Measurements from ENCODE around the gene CCNG2. TPM values are rescaled to one million over a fixed set of nuclear protein-coding genes. Genes with fewer than 3 reads are reported as not detected.

The CCNG2 gene
- total RNA-seq, 1 experiment from 2014 or later = 10.6 TPM

DNA sequence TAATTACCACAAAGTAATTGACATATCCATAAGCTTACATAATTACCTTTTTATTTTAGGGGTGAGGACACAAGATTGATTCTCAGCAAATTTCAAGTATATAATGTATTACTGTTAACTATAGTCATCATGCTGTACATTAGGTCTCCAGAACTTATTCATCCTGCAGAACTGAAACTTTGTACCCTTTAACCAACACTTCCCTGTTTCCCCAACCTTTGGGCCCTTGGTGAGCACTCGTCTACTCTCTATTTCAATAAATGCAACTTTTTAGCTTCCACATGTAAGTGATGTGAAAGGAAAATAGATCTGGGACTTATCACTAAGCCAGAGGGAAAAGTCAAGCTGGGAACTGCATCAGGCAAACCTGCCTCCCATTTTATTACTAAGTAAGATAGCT, 33.6 kb upstream of the CCNG2 start:
- H4K5ac ChIP-seq (ENCODE audit: insufficient read length, low read depth, low read length) = no peak overlapping the region
- H3K56ac ChIP-seq (ENCODE audit: insufficient read length, low read depth, low read length) = no peak overlapping the region
- H2BK120ac ChIP-seq (ENCODE audit: low read depth, low read length, poor library complexity, severe bottlenecking) = no peak overlapping the region
- no peak overlapping the region for H2BK15ac ChIP-seq (ENCODE audit: low read depth, low read length)
- no peak overlapping the region for H3K18ac ChIP-seq (ENCODE audit: insufficient read length, low read depth, low read length)
- H3K27ac ChIP-seq (ENCODE audit: insufficient read length, low read depth, low read length) = no peak overlapping the region
- no peak overlapping the region for H3T11ph ChIP-seq (ENCODE audit: low read length)
- H3K4ac ChIP-seq (ENCODE audit: low read depth, low read length) = no peak overlapping the region
- H3K36me3 Mint-ChIP-seq (ENCODE audit: insufficient read depth in 1 of 3, low read depth in 3 of 3) = no peaks in the 10 kb centered on the region
- H3K4me1 Mint-ChIP-seq = peaks cover 22 to 38% of the 10 kb centered on the region in 2 experiments
- H3K9ac ChIP-seq (ENCODE audit: extremely low read depth, insufficient read length, low read length) = no peak overlapping the region
- H4K8ac ChIP-seq (replicated peaks; ENCODE audit: insufficient read length, low read depth, low read length) = no peak overlapping the region
- peaks cover 2% of the 10 kb centered on the region; the same call in 1 of the 2 replicates for H3K4me1 ChIP-seq (ENCODE audit: insufficient read depth, low read length)
- H3K4me2 ChIP-seq (ENCODE audit: insufficient read depth, insufficient read length, low read length) = no peak overlapping the region
- no peaks in the 10 kb centered on the region for H3K79me2 ChIP-seq (ENCODE audit: insufficient read depth, low read length)
- no peak overlapping the region for H2BK12ac ChIP-seq (ENCODE audit: insufficient read length, low read depth, low read length)
- no peaks in the 10 kb centered on the region for H3K79me1 ChIP-seq (ENCODE audit: insufficient read depth, low read depth, low read length, poor library complexity, severe bottlenecking)
- H3K4me3 Mint-ChIP-seq = no peak overlapping the region
- H4K20me1 ChIP-seq (ENCODE audit: control insufficient read depth, insufficient read depth, insufficient read length) = no peaks in the 10 kb centered on the region
- H3K14ac ChIP-seq (ENCODE audit: insufficient read depth, low read length) = no peak overlapping the region
- H3K27me3 ChIP-seq (ENCODE audit: insufficient read depth, low read length) = no peaks in the 10 kb centered on the region
- no peak overlapping the region for H3K27ac Mint-ChIP-seq
- H2BK5ac ChIP-seq (ENCODE audit: insufficient read length, low read length) = no peak overlapping the region
- H4K91ac ChIP-seq (ENCODE audit: insufficient read length, low read depth, low read length) = no peak overlapping the region
- peaks cover 2% of the 10 kb centered on the region for H3K27me3 Mint-ChIP-seq (ENCODE audit: low read depth)
- DNase-seq = no peak
- H3K23ac ChIP-seq (ENCODE audit: insufficient read length, low read depth, low read length) = no peak overlapping the region
- no peaks in the 10 kb centered on the region for H3K9me3 ChIP-seq (ENCODE audit: control insufficient read depth, low read depth, low read length)
- no peaks in the 10 kb centered on the region for H3K23me2 ChIP-seq (ENCODE audit: insufficient read length, low read depth, low read length, poor library complexity, severe bottlenecking)
- no peak overlapping the region for H2AK5ac ChIP-seq (ENCODE audit: insufficient read length, low read length)
- WGBS (ENCODE audit: extremely low coverage, insufficient read length, low lambda C conversion rate) = no CpG with 5 or more reads among the region's 1 CpG
- TF ChIP-seq, protein P1, sequence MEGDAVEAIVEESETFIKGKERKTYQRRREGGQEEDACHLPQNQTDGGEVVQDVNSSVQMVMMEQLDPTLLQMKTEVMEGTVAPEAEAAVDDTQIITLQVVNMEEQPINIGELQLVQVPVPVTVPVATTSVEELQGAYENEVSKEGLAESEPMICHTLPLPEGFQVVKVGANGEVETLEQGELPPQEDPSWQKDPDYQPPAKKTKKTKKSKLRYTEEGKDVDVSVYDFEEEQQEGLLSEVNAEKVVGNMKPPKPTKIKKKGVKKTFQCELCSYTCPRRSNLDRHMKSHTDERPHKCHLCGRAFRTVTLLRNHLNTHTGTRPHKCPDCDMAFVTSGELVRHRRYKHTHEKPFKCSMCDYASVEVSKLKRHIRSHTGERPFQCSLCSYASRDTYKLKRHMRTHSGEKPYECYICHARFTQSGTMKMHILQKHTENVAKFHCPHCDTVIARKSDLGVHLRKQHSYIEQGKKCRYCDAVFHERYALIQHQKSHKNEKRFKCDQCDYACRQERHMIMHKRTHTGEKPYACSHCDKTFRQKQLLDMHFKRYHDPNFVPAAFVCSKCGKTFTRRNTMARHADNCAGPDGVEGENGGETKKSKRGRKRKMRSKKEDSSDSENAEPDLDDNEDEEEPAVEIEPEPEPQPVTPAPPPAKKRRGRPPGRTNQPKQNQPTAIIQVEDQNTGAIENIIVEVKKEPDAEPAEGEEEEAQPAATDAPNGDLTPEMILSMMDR (conservative IDR thresholded peaks at IDR 0.05) = no peak
- no peak overlapping the region for H2AFZ ChIP-seq (ENCODE audit: low read length)
- H3K9me3 Mint-ChIP-seq = peaks cover 3 to 7% of the 10 kb centered on the region in 2 experiments; a peak in 1 of 5 replicates
- H2BK20ac ChIP-seq (ENCODE audit: low read depth, low read length, poor library complexity, severe bottlenecking) = no peak overlapping the region

Measured in H9 (cell line).